K562 (cell line): ENCODE results near the gene TRMU. TPM values are rescaled to one million over a fixed set of nuclear protein-coding genes. Genes with fewer than 3 reads are reported as not detected.

Experiments
- BRCA1 ChIP-seq, 2 experiments: fragments of 450-650 bp in 1 of 2; sonication (generic) in 1 of 2; formaldehyde crosslinking in 1 of 2; IDR thresholded peaks; 2 replicates each; pipeline versions ENCODE4 v1.5.0 to v1.6.1; 2017 to 2020; ENCODE audit warnings: mild to moderate bottlenecking in 1 of 2, missing genetic modification reagents in 1 of 2
- CXXC5 ChIP-seq: fragments of 250-450 bp; sonication (Bioruptor Pico); IDR thresholded peaks from 2 replicates; pipeline ENCODE4 v1.8.0; 2022; ENCODE audit warnings: inconsistent platforms, mild to moderate bottlenecking, moderate library complexity
- FOXA3 ChIP-seq, 2 experiments: fragments of 450-650 bp in 1 of 2; sonication (generic) in 1 of 2; formaldehyde crosslinking; IDR thresholded peaks in 1 of 2; conservative IDR thresholded peaks in 1 of 2; 2 replicates each; pipeline versions ENCODE4 v1.4.0 to v1.8.0; 2020 to 2022; ENCODE audit warnings: mild to moderate bottlenecking in 2 of 2, missing genetic modification reagents in 1 of 2
- GTF2E2 ChIP-seq: fragments of 200-800 bp; sonication (Bioruptor generic); IDR thresholded peaks from 2 replicates; pipeline ENCODE4 v1.6.1; 2016; ENCODE audit warnings: missing genetic modification characterization, missing compliant biosample characterization
- HNRNPLL ChIP-seq: fragments of 200-400 bp; formaldehyde crosslinking; IDR thresholded peaks from 2 replicates; pipeline ENCODE4 v1.6.1; 2017; ENCODE audit warnings: low read length, low read depth, mild to moderate bottlenecking; ENCODE audit not compliant: poor library complexity, severe bottlenecking
- MEIS2 ChIP-seq: fragments of 450-650 bp; IDR thresholded peaks from 2 replicates; pipeline ENCODE4 v1.6.1; 2014; ENCODE audit warnings: mild to moderate bottlenecking; ENCODE audit not compliant: partially characterized antibody
- NR1H2 ChIP-seq: sonication (generic); formaldehyde crosslinking; IDR thresholded peaks from 2 replicates; pipeline ENCODE4 v1.4.0; 2020; ENCODE audit warnings: mild to moderate bottlenecking, missing genetic modification reagents
- PYGO2 ChIP-seq: fragments of 450-650 bp; IDR thresholded peaks from 2 replicates; pipeline ENCODE4 v1.6.1; 2016; ENCODE audit warnings: mild to moderate bottlenecking, missing genetic modification characterization, moderate library complexity, missing compliant biosample characterization
- RAD21 ChIP-seq, 2 experiments: fragments of 250-450 bp in 1 of 2; fragments of 450-650 bp in 1 of 2; sonication (Bioruptor Pico) in 1 of 2; formaldehyde crosslinking in 1 of 2; IDR thresholded peaks in 1 of 2; conservative IDR thresholded peaks in 1 of 2; 2 replicates each; pipeline versions ENCODE4 v1.4.0 to v1.8.0; 2020 to 2022; ENCODE audit warnings: mild to moderate bottlenecking in 2 of 2, moderate library complexity in 1 of 2
- RBM25 ChIP-seq: fragments of 200-400 bp; formaldehyde crosslinking; IDR thresholded peaks from 2 replicates; pipeline ENCODE4 v1.6.1; 2018; ENCODE audit warnings: low read length, low read depth, moderate library complexity; ENCODE audit not compliant: severe bottlenecking
- STAT5A ChIP-seq: IDR thresholded peaks from 2 replicates; pipeline ENCODE4 v1.6.1; 2012; ENCODE audit warnings: low read length, inconsistent platforms, borderline replicate concordance
- ZFP1 ChIP-seq: fragments of 450-650 bp; formaldehyde crosslinking; IDR thresholded peaks from 2 replicates; pipeline ENCODE4 v1.4.0; 2020; ENCODE audit warnings: mild to moderate bottlenecking, mixed read lengths
- ZNF75A ChIP-seq: fragments of 450-650 bp; formaldehyde crosslinking; IDR thresholded peaks from 2 replicates; pipeline ENCODE4 v1.4.0; 2020; ENCODE audit warnings: mild to moderate bottlenecking
- polyA plus RNA-seq, 8 experiments: library from polyadenylated mRNA; depleted of rRNA in 4 of 8; stranded (reverse) in 5 of 8; unstranded in 3 of 8; fragments of >200 nt; fragmentation: Nextera tagmentation in 2 of 8; fragmentation: Illumina TruSeq in 1 of 8; extraction: Ambion mirVana in 2 of 8; extraction: Trizol in 1 of 8; gene quantifications; 2 replicates each; pipeline versions ENCODE4 v1.2.1 to v1.2.3, GENCODE V29; 2011 to 2014; ENCODE audit warnings: inconsistent platforms in 1 of 8, missing spikeins in 1 of 8
- total RNA-seq, 7 experiments: library from RNA; depleted of rRNA in 6 of 7; stranded (reverse); fragments of >200 nt in 6 of 7; fragmentation: Illumina TruSeq in 2 of 7; extraction: Trizol in 2 of 7; gene quantifications; 2 replicates each; pipeline versions ENCODE4 v1.2.1 to v1.2.3, GENCODE V29; 2011 to 2021; ENCODE audit warnings: low replicate concordance in 1 of 7
- TF ChIP-seq, protein P1 (sequence below): fragments of 250-450 bp; sonication (Bioruptor Pico); IDR thresholded peaks from 2 replicates; pipeline ENCODE4 v1.5.0; 2021
- TF ChIP-seq, protein P2 (sequence below): fragments of 250-450 bp; sonication (Bioruptor Pico); IDR thresholded peaks from 2 replicates; pipeline ENCODE4 v1.4.0; 2020; ENCODE audit warnings: mild to moderate bottlenecking, moderate library complexity
- TF ChIP-seq, protein P3 (sequence below): fragments of 450-650 bp; IDR thresholded peaks from one replicate; pipeline ENCODE4 v1.6.1; 2018; ENCODE audit warnings: mild to moderate bottlenecking, moderate library complexity; ENCODE audit not compliant: partially characterized antibody
- TF ChIP-seq, protein P4 (sequence below): sonication (generic); formaldehyde crosslinking; IDR thresholded peaks from 2 replicates; pipeline ENCODE4 v1.9.0; 2022; ENCODE audit warnings: mild to moderate bottlenecking, missing genetic modification reagents

TRMU gene
- total and polyA plus RNA-seq, 9 of the 15 experiments (the other 6 are each of a cell fraction or from before 2014, with no cell fraction given), result 2.3 to 49.9 (median 35.3) TPM

DNA sequence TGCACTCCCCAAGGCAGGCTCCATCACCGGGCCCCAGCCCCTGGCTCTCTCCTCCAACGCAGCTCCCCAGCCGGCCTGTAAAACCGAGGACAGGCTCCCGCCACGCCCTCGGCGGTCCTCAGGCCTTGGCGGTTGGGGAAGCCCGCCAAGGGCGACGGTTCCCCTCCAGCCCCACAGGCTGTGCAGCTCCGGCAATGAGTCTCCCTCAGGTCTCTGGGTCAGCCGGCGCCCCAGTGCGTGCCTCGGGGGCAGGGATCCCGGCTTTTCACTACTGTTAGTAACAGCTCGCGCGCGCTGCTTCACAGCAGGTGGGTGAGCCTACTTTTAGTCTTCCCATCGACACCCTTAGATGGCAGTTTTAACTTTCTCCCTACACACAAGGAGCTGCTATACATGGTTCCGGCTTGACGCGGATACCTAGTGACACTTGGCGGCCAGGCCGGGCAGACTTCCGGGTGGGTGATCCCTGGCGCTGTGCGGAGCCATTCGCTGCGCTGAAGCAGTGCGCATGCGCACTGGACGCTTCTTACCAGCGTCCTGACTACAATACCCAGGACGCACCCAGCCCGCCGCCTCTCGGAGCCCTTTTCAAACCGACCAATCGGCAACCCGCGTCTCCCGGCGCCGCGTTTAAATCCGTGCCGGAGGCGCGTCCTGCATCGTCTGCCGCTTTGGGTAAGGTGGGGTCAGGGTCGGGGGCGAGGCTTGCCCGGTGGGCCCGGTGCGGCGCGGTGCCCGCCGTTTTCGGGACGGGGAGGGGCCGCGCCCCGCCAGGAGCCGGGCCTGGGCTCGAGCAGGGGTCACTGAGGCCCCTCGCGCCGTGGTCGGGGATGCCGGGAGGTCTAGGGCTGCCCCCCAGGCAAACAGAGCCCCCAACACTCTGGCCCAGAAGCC, 39.0 kb upstream of the TRMU start, which contains the start of gene GTSE1 (continued):
- TF ChIP-seq BRCA1 (IDR thresholded peaks at IDR 0.05) (no peak), BRCA1 (CRISPR knock-in tag; IDR thresholded peaks at IDR 0.05) (no peak), HNRNPLL (peak; percentile 20), RBM25 (no peak), GTF2E2 (no peak), MEIS2 (peak; percentile 90), FOXA3 (CRISPR knock-in tag; conservative IDR thresholded peaks at IDR 0.05 in 1 of 2, IDR thresholded peaks at IDR 0.05 in 1 of 2) (no peak), PYGO2 (tag) (no peak), STAT5A (no peak), CXXC5 (CRISPR knock-in tag) (peak; percentile 88), ZNF75A (CRISPR knock-in tag) (no peak), RAD21 (CRISPR knock-in tag; conservative IDR thresholded peaks at IDR 0.05 in 1 of 2, IDR thresholded peaks at IDR 0.05 in 1 of 2) (peak; percentile 33 to 56), ZFP1 (CRISPR knock-in tag) (no peak), NR1H2 (0 out of 2 replicates have a peak, but pooled peaks have one; percentile 36)
- TF ChIP-seq, protein P1, sequence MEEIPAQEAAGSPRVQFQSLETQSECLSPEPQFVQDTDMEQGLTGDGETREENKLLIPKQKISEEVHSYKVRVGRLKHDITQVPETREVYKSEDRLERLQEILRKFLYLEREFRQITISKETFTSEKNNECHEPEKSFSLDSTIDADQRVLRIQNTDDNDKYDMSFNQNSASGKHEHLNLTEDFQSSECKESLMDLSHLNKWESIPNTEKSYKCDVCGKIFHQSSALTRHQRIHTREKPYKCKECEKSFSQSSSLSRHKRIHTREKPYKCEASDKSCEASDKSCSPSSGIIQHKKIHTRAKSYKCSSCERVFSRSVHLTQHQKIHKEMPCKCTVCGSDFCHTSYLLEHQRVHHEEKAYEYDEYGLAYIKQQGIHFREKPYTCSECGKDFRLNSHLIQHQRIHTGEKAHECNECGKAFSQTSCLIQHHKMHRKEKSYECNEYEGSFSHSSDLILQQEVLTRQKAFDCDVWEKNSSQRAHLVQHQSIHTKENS, result no peak
- TF ChIP-seq, protein P2, sequence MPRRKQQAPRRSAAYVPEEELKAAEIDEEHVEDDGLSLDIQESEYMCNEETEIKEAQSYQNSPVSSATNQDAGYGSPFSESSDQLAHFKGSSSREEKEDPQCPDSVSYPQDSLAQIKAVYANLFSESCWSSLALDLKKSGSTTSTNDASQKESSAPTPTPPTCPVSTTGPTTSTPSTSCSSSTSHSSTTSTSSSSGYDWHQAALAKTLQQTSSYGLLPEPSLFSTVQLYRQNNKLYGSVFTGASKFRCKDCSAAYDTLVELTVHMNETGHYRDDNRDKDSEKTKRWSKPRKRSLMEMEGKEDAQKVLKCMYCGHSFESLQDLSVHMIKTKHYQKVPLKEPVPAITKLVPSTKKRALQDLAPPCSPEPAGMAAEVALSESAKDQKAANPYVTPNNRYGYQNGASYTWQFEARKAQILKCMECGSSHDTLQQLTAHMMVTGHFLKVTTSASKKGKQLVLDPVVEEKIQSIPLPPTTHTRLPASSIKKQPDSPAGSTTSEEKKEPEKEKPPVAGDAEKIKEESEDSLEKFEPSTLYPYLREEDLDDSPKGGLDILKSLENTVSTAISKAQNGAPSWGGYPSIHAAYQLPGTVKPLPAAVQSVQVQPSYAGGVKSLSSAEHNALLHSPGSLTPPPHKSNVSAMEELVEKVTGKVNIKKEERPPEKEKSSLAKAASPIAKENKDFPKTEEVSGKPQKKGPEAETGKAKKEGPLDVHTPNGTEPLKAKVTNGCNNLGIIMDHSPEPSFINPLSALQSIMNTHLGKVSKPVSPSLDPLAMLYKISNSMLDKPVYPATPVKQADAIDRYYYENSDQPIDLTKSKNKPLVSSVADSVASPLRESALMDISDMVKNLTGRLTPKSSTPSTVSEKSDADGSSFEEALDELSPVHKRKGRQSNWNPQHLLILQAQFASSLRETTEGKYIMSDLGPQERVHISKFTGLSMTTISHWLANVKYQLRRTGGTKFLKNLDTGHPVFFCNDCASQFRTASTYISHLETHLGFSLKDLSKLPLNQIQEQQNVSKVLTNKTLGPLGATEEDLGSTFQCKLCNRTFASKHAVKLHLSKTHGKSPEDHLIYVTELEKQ (CRISPR knock-in tag), result no peak
- TF ChIP-seq, protein P3, sequence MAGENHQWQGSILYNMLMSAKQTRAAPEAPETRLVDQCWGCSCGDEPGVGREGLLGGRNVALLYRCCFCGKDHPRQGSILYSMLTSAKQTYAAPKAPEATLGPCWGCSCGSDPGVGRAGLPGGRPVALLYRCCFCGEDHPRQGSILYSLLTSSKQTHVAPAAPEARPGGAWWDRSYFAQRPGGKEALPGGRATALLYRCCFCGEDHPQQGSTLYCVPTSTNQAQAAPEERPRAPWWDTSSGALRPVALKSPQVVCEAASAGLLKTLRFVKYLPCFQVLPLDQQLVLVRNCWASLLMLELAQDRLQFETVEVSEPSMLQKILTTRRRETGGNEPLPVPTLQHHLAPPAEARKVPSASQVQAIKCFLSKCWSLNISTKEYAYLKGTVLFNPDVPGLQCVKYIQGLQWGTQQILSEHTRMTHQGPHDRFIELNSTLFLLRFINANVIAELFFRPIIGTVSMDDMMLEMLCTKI, result no peak
- TF ChIP-seq, protein P4, sequence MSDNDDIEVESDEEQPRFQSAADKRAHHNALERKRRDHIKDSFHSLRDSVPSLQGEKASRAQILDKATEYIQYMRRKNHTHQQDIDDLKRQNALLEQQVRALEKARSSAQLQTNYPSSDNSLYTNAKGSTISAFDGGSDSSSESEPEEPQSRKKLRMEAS, result peak; percentile 14; the same call in 1 of the 2 replicates
